ENCODE results near the gene ZHX3.

ZHX3 gene

GRCh38 chr20:41259309-41259708 lies 58.2 kb downstream of the ZHX3 start:
- H3K4me3 ChIP-seq (ENCODE audit: control insufficient read depth, low read depth, low read length) = no peak overlapping the region
- no peak for TF ChIP-seq CTCF (IDR thresholded peaks at IDR 0.05; ENCODE audit: control insufficient read depth, insufficient read depth, low read depth, low read length, missing control alignments)

DNA sequence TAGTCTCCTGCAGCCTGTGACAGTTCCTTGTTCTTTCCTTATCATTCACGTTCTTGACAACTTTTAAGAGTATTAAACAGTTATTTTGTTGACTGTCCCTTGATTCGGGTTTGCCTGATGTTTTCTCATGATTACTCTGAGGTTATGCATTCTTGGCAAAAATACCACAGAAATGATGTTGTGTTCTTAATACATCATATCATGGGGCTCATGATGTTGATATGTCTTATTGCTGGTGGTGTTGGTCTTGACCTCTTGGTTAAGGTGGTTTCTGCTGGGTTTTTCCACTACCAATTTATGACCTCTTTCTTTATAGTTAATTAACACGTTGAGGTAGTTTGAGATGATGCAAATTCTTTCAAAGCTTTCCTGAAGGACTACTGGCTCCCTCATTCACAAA lies 59.1 kb downstream of the ZHX3 start:
- DNase-seq (ENCODE audit: low read depth) = no peak
- no peak for TF ChIP-seq CTCF (IDR thresholded peaks at IDR 0.05; ENCODE audit: control insufficient read depth, insufficient read depth, low read depth, low read length, missing control alignments)

More at GRCh38 chr20:41259309-41259708, 58.2 kb downstream of the ZHX3 start:
- DNase-seq (ENCODE audit: low read depth) = no peak

GRCh38 chr20:41256516-41256915 lies 61.0 kb downstream of the ZHX3 start:
- TF ChIP-seq CTCF (IDR thresholded peaks at IDR 0.05; ENCODE audit: control insufficient read depth, insufficient read depth, low read depth, low read length, missing control alignments) = no peak
- no peak for DNase-seq (ENCODE audit: low read depth)
- no peak overlapping the region for H3K4me3 ChIP-seq (ENCODE audit: control insufficient read depth, low read depth, low read length)

More for the DNA sequence above, 59.1 kb downstream of the ZHX3 start:
- H3K4me3 ChIP-seq (ENCODE audit: control insufficient read depth, low read depth, low read length) = no peak overlapping the region

DNA sequence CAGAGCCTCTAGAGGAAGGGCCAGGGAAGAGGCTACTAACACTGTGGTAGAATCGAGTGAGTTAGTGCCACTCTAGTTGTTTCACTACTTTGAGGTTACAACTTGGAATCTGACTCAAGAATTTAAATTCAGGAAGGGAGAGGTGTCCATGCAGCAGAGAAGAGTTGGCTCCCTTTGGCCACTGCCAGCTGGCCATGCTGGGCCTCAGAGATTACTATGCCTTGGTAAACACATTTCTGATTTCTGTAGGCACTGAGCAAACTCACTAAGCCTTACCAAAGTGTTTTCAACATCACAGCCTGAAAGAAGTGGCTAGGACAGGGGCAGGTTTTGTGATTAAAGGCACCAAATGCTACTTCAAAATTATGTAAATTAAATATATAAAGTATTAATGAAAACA lies 61.9 kb downstream of the ZHX3 start:
- no peak overlapping the region for H3K4me3 ChIP-seq (ENCODE audit: control insufficient read depth, low read depth, low read length)
- TF ChIP-seq CTCF (IDR thresholded peaks at IDR 0.05; ENCODE audit: control insufficient read depth, insufficient read depth, low read depth, low read length, missing control alignments) = no peak
- no peak for DNase-seq (ENCODE audit: low read depth)

- TF ChIP-seq CTCF (IDR thresholded peaks at IDR 0.05; ENCODE audit: control insufficient read depth, insufficient read depth, low read depth, low read length, missing control alignments) = peak; percentile 22
- peak; percentile 53 for DNase-seq (ENCODE audit: low read depth)
- H3K4me3 ChIP-seq (ENCODE audit: control insufficient read depth, low read depth, low read length) = no peak overlapping the region
Measured at GRCh38 chr20:41249411-41250281, 67.9 kb downstream of the ZHX3 start.

- no peak for DNase-seq (ENCODE audit: low read depth)
- TF ChIP-seq CTCF (IDR thresholded peaks at IDR 0.05; ENCODE audit: control insufficient read depth, insufficient read depth, low read depth, low read length, missing control alignments) = no peak
- H3K4me3 ChIP-seq (ENCODE audit: control insufficient read depth, low read depth, low read length) = no peak overlapping the region
Measured at GRCh38 chr20:41248368-41249024, 69.0 kb downstream of the ZHX3 start.

Measured in AG09309 (cell line).